Endothelial cell of umbilical vein (primary cell): ENCODE measurements around the gene ST6GALNAC6. TPM values are rescaled to one million over a fixed set of nuclear protein-coding genes. Genes with fewer than 3 reads are reported as not detected.
A peak's percentile ranks its signal among the peaks of the same experiment; 100 is the strongest.

ENCODE experiments used
- BruUV-seq: library from RNA; stranded (reverse); fragments of 400-500 nt; replicated peaks from 2 replicates; lab custom pipeline; 2021; lab: Mats Ljungman, UMichigan
- CTCF ChIA-PET: fragments of 300-600, 350-600 bp; sonication (Branson Sonifier 250); formaldehyde crosslinking; loops from one replicate; lab custom pipeline; 2021; ENCODE audit warnings: antibody characterized with exemption, inconsistent platforms; lab: Charles Lee
- POLR2A ChIA-PET: fragments of 300-600, 350-600 bp; sonication (Branson Sonifier 250); formaldehyde crosslinking; loops from one replicate; lab custom pipeline; 2021; ENCODE audit warnings: antibody characterized with exemption, inconsistent platforms; lab: Charles Lee
- DNase-seq: peaks from one replicate; pipeline ENCODE4 v3.0.0-alpha.2; 2011; ENCODE audit warnings: low read depth, low spot score
- FAIRE-seq: peaks from 2 replicates; lab custom pipeline; 2011; peaks lifted over from hg19 to GRCh38; lab: Jason Lieb, UNC
- H2AFZ ChIP-seq: 2 replicates; pipeline ENCODE4 v1.6.0; 2012; ENCODE audit warnings: low read depth, low read length, control low read depth, inconsistent platforms
- H3K27ac ChIP-seq: 2 replicates; pipeline ENCODE4 v1.5.1; 2011; ENCODE audit warnings: low read depth, mild to moderate bottlenecking, control low read depth, low read length, moderate library complexity; ENCODE audit not compliant: insufficient read depth
- H3K27me3 ChIP-seq, 2 experiments: 2 replicates each; pipeline versions ENCODE4 v1.6.0 to v1.6.1; 2011; ENCODE audit warnings: low read length in 2 of 2, mixed read lengths in 1 of 2; ENCODE audit not compliant: control insufficient read depth in 2 of 2, insufficient read depth in 2 of 2
- H3K36me3 ChIP-seq, 2 experiments: 2 replicates in 1 of 2; 3 replicates in 1 of 2; pipeline ENCODE4 v1.5.1; 2011; ENCODE audit warnings: low read length in 2 of 2, mild to moderate bottlenecking in 1 of 2, moderate library complexity in 1 of 2; ENCODE audit not compliant: control insufficient read depth in 2 of 2, insufficient read depth in 2 of 2; ENCODE audit errors: extremely low read depth in 1 of 2
- H3K4me1 ChIP-seq: 3 replicates; pipeline ENCODE4 v1.5.1; 2011; ENCODE audit warnings: mild to moderate bottlenecking, low read length; ENCODE audit not compliant: control insufficient read depth, insufficient read depth; ENCODE audit errors: extremely low read depth
- H3K4me2 ChIP-seq: 2 replicates; pipeline ENCODE4 v1.6.1; 2011; ENCODE audit warnings: low read length, control low read depth, mixed read lengths; ENCODE audit not compliant: insufficient read depth
- H3K4me3 ChIP-seq, 3 experiments: fragments of 200-600 bp in 1 of 3; sonication (generic), shearing (Covaris generic) in 1 of 3; replicated peaks in 1 of 3; 2 replicates each; pipeline ENCODE4 v1.5.1; 2011 to 2016; ENCODE audit warnings: control low read depth in 3 of 3, low read length in 3 of 3, mild to moderate bottlenecking in 2 of 3, inconsistent platforms in 1 of 3, low read depth in 1 of 3, moderate library complexity in 1 of 3; ENCODE audit not compliant: insufficient read depth in 1 of 3
- H3K79me2 ChIP-seq: 2 replicates; pipeline ENCODE4 v1.6.0; 2012; ENCODE audit warnings: low read length, inconsistent platforms; ENCODE audit not compliant: control insufficient read depth, insufficient read depth
- H3K9ac ChIP-seq: replicated peaks from 2 replicates; pipeline ENCODE3; 2011; ENCODE audit warnings: low read length, control low read depth; ENCODE audit not compliant: insufficient read depth; ENCODE audit errors: extremely low read depth
- H3K9me1 ChIP-seq: replicated peaks from 3 replicates; pipeline ENCODE4 v1.6.0; 2011; ENCODE audit warnings: mild to moderate bottlenecking, low read length; ENCODE audit not compliant: control insufficient read depth, insufficient read depth; ENCODE audit errors: extremely low read depth
- H3K9me3 ChIP-seq: replicated peaks from 2 replicates; pipeline ENCODE4 v1.5.1; 2012; ENCODE audit warnings: low read length, inconsistent platforms; ENCODE audit not compliant: control insufficient read depth, insufficient read depth
- H4K20me1 ChIP-seq: replicated peaks from 2 replicates; pipeline ENCODE3; 2011; ENCODE audit warnings: mild to moderate bottlenecking, low read length; ENCODE audit not compliant: control insufficient read depth, insufficient read depth; ENCODE audit errors: extremely low read depth
- FOS ChIP-seq: IDR thresholded peaks from 2 replicates; pipeline ENCODE4 v1.6.1; 2011; ENCODE audit warnings: mild to moderate bottlenecking, low read length, moderate library complexity, borderline replicate concordance; ENCODE audit not compliant: insufficient read depth
- JUN ChIP-seq: IDR thresholded peaks from 2 replicates; pipeline ENCODE4 v1.6.1; 2011; ENCODE audit warnings: borderline replicate concordance, low read depth; ENCODE audit not compliant: insufficient read length, insufficient read depth
- POLR2A ChIP-seq: IDR thresholded peaks from 2 replicates; pipeline ENCODE4 v1.6.1; 2012; ENCODE audit warnings: low read depth, mild to moderate bottlenecking, control low read depth, low read length
- POLR2AphosphoS5 ChIP-seq: IDR thresholded peaks from 2 replicates; pipeline ENCODE4 v1.6.1; 2012; ENCODE audit warnings: low read depth, mild to moderate bottlenecking, control low read depth, low read length, moderate library complexity; ENCODE audit not compliant: insufficient read depth
- dilution Hi-C: fragments of 300-500 bp; cut with MboI; formaldehyde crosslinking; loops from one replicate; pipeline ENCODE4 v1.15.0; 2019; ENCODE audit warnings: low sequenced_read_pairs; ENCODE audit not compliant: extremely low pct_ligation_motif_present
- intact Hi-C: fragments of 100-400 bp; cut with micrococcal nuclease; formaldehyde crosslinking; loops from one replicate; pipeline ENCODE4 v1.10.0; 2022
- polyA plus RNA-seq, 4 experiments: library from polyadenylated mRNA; depleted of rRNA in 3 of 4; stranded (reverse) in 3 of 4; unstranded in 1 of 4; fragments of >200 nt; gene quantifications; 2 replicates each; pipeline versions ENCODE4 v1.2.1 to v1.2.3, GENCODE V29; 2011 to 2012; ENCODE audit warnings: missing spikeins in 1 of 4
- total RNA-seq: library from RNA; stranded (reverse); gene quantifications from 2 replicates; pipeline ENCODE4 v1.2.3, GENCODE V29; 2021

ST6GALNAC6 gene
- total and polyA plus RNA-seq, 2 donors (not counting 3 experiments of a cell fraction or from before 2014, with no cell fraction given), result 43.0 to 78.9 TPM

GRCh38 chr9:127903557-127904475, 4.4 kb upstream of the ST6GALNAC6 start:
- Histone ChIP-seq H3K9me1 (no peaks in the 10 kb centered on the region), H3K27me3 (no peaks in the 10 kb centered on the region), H3K4me2 (peak overlapping the region; percentile 36), H4K20me1 (no peaks in the 10 kb centered on the region), H3K9ac (peak overlapping the region; percentile 35), H3K36me3 (no peaks in the 10 kb centered on the region), H3K4me3 (no peak overlapping the region), H3K9me3 (no peaks in the 10 kb centered on the region), H3K4me1 (peaks cover 46% of the 10 kb centered on the region), H3K27ac (peak overlapping the region; percentile 63), H3K79me2 (peaks cover 2% of the 10 kb centered on the region), H2AFZ (peak overlapping the region; percentile 41)
- no peak for TF ChIP-seq JUN
- peak; percentile 22 for TF ChIP-seq POLR2A
- TF ChIP-seq POLR2AphosphoS5, result peak; percentile 35
- no peak for TF ChIP-seq FOS
- no TSS peak for BruUV-seq
- FAIRE-seq (peak; percentile 94), DNase-seq (peak; percentile 47)
- intact Hi-C loops, result no loop called here
- dilution Hi-C loops, result no loop called here
- CTCF ChIA-PET, result interaction anchor here (1.1 kb wide), 1 partner anchor 13 kb away, joined by 3 read pairs; the partner anchor contains the start of gene ST6GALNAC4
- POLR2A ChIA-PET, result interaction anchor here (0.6 kb wide), 1 partner anchor 18 kb away, joined by 3 read pairs; no protein-coding TSS in a partner anchor
